Activated CD4-positive, CD25-positive, alpha-beta regulatory T cell treated with anti-CD3 and anti-CD28 coated beads, Interleukin-2, amount 50 U/mL, for 72 hours (primary cell): Measurements from ENCODE around the gene GALNT12.

Source experiments
- DNase-seq: peaks from one replicate; pipeline ENCODE4 v3.0.0; 2021

Gene GALNT12

GRCh38 chr9:98834386-98834785, 26.9 kb downstream of the GALNT12 start:
- no peak for DNase-seq

- DNase-seq: no peak
Measured at GRCh38 chr9:98836206-98836605, 28.7 kb downstream of the GALNT12 start.

GRCh38 chr9:98837516-98837915, 30.0 kb downstream of the GALNT12 start:
- no peak for DNase-seq

DNA sequence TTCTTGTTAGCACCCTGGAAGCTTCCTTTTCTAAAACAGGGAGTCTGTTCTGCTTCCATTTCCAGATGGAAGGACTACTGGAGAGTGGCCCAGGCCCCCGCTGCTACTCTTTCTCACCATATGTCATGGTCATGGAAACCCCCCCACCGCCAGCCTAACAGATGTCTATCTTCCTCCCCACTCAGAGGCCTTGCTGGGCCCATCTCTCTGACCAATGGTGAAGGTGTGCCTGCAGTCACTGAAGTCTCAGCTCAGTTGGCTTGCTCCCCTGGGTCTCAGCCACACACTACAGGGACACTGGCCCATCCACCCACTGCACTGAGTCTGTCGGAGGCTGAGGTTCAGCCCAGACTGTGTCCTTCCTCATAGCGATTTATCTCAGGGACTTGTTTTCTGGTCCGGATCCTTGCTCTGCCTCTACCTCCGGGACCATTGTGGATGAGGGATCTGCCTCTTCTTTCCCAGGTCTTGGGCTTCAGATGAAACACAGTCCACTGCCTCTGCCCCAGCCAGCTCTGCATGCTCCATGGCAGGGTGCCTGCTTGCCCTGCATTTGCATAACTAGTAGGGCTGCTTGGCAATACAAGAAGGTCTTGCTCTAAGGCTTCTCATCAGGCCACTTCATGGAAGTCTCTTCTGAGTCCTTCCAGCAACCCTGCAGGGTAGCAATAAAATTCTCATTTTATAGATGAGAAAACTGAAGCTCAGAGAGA, 30.8 kb downstream of the GALNT12 start:
- DNase-seq: no peak

GRCh38 chr9:98838868-98839565, 31.5 kb downstream of the GALNT12 start:
- no peak for DNase-seq

DNA sequence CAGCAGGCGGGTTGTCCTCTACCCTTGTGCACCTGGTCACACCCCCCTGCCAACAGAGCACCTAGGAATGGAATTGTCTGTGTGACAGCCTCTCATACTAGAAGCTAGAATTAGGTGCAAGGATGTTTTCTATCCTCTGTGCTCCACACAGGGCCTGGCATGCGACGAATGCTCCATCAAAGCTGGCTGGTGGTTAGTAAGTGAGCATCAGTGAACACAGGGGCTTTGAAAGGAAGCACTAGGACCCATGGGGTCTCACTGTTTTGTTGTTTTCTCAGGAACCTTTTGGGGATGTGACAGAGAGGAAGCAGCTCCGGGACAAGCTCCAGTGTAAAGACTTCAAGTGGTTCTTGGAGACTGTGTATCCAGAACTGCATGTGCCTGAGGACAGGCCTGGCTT, 32.3 kb downstream of the GALNT12 start:
- no peak for DNase-seq

GRCh38 chr9:98842510-98842909, 35.0 kb downstream of the GALNT12 start:
- no peak for DNase-seq

DNA sequence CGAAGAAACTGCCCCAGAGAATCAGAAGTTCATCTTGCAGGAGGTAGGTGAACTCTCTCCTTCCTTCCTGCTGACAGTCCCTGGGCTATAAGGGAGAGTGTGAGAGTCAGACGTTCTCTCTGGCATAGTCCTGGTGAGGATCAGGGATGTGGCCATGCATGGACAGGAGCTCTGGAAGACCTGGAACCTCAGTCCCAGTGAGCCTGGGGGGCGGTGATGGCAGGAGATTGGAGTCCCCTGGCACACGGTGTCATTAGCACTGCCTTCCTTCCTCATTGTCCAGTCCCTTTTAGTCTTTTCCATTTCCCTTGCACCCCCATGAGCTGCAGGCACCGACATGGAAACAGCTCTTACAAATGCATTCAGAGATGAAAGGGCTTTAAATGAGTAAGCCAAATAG, 38.6 kb downstream of the GALNT12 start:
- no peak for DNase-seq

DNA sequence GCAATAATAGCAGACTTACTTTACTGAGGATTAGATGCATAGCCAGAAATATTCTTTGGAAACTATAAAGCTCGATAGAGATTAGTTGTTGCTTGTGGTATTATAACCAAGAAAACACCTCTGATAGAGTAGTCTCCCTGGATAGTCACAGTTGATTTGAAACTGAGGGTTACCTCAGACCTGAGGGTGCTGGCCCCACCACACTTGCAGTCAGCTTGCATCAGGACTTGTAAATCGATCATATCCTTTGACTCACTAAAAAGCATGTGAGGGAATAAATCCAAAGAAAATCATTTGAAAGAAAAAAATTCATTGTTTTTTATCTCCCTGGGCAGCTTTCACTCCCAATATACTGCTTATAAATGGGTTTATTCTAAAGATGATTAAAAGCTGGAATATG, 39.4 kb downstream of the GALNT12 start:
- no peak for DNase-seq

DNA sequence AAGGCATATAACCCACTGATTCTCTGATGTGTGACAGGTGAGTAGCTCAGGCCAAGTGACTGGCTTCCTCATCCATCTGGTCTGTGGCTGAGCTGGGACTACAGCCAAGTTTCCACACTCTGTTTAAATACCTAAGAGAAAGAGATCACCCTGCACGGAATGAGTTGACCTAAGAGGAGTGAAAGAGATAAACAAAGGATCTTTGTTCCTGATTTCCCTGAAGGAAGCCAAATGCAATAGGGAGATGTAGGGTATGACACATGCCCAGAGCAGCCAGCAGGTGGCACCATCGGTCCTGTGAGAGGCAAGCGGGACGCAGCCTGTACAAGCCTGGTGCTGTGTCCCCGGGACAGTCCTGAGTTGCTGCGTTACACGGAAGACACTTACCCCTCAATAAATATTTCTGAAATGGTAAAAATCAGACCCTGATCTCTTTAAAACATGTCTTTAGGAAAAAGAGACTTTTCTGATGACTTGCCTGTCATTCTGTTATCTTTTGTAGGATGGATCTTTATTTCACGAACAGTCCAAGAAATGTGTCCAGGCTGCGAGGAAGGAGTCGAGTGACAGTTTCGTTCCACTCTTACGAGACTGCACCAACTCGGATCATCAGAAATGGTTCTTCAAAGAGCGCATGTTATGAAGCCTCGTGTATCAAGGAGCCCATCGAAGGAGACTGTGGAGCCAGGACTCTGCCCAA, 41.1 kb downstream of the GALNT12 start:
- peak; percentile 81 for DNase-seq

DNA sequence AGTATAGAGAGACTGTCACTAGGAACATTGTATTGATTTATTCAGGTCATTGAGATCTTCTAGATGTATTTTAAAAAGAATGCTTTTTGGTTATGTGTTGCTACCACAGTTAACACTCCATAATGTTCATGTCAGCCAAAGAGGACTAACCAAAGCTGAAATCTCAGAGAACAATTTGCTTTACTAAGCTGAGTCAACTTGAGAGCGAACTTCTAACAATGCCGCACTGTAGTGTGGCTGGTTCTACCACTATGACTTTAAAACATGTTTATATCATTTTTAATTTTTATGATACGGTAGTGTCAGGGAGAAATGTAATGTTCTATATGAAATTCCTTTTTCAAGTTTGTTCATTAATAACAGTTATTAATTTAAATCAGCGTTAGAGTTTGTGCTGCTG, 42.1 kb downstream of the GALNT12 start:
- no peak for DNase-seq

DNA sequence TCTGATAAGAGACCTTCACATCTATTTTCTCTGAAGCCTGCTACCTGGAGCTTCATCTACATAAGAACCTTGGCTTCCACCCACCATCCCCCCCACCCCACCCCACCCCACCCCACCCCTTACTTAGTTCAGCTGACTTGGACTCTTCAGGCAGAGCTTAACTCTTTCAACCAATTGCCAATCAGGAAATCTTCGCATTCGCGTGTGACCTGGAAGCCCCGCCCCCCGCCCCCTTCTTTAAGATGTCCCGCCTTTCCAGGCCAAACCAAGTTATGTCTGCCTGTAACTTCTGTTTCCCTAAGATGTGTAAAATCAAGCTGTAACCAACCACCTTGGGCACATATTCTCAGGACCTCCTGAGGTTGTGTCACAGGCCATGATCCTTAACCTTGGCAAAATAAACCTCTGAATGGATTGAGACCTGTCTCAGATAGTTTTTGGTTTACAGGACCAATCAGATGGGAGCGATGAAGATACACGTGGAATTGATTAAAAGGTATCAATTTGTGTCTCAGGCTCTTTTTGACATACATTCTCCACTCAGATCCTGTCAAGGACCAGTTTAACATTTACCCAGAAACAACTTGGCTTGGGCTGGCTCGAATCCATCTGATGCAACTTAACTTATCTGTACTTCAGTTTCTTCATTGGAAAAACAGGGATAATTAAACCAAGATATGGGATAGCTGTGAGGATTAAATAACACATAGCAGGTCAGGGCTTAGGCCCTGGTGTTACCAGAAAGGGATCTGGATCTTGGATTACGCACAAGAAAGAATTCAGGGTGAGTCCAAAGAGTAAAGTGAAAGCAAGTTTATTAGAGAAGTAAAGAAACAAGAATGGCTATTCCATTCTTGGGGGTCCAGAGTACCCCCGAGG, 43.6 kb downstream of the GALNT12 start:
- DNase-seq: no peak

DNA sequence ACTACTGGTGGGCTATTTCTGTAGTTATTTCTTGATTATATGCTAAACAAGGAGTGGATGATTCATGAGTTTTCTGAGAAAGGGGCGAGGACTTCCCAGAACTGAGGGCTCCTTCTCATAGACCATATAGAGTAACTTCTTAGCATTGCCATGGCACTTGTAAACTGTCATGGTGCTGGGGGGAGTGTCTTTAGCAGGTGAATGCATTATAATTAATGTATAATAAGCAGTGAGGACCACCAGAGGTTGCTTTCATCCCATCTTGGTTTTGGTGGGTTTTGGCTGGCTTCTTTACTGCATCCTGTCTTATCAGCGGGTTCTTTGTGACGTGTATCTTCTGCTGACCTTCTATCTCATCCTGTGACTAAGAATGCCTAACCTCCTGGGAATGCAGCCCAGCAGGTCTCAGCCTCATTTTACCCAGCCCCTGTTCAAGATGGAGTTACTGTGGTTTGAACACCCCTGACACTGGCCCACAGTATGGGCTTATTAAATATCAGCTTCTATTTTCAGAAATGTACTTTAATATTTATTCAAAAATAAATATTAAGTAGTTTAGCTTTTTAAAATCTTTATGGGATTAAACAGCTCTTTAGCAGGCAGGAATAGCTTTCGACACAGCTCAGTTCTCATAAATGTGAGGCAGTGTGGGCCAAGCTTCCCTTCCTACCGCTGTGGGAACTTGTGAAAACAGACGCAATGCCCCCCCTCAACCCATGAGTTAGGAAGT, 44.4 kb downstream of the GALNT12 start:
- no peak for DNase-seq

GRCh38 chr9:98852460-98852734, 44.9 kb downstream of the GALNT12 start:
- DNase-seq: no peak

DNA sequence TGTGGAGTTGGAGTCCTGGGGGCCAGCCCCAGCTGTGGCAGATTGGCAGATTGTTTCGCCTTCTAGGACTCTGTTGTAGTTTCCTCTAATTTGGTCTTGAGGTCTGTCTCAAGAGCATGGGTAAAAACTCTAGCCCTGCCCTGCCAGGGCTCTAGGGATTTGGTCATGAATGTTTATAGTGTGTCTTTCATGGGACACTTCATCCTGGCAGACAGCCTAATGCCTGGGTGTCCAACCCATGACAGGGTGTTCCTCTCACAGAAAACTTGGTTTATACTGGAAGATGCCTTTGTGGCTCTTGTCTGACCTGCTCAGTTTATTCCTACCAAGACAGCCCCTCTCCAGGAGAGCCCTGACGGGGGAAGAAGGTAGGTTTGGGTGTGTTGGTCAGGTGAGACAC, 45.5 kb downstream of the GALNT12 start:
- DNase-seq: no peak

- no peak for DNase-seq
Measured at GRCh38 chr9:98854266-98854665, 46.8 kb downstream of the GALNT12 start.

DNA sequence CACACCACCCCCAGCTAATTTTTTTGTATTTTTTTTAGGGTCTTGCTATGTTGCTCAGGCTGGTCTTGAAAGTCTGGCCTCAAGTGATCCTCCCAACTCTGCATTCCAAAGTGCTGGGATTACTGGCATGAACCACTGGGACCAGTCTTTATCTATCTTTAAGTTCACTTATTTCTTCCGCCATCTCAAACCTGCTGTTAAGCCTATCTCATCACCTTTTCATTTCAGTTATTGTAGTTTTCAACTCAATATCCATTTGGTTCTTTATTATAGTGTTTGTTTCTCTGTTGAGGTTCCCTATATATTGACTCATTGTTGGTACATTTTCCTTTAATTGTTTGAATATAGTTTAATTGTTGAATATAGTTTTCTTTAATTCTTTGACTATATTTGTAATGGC, 48.1 kb downstream of the GALNT12 start:
- DNase-seq: no peak

DNA sequence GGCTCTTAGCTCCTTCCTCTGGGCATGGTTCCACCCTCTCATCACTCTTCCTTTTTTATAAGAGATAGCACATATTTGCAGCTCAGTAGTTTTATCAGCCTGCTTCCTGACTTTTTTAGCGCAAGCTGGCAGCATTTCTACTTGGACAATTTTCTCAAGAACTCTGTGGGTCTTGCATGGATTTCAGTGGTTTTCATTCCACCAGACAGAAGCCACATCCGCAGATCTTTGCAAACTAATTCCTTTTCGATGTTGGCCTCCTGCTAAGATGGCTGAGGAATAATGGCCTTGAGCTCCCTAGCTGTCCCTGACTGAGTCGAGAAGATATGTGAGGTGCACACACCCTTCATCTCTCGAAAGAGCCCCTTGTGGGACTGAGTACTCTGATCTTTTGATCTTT, 49.5 kb downstream of the GALNT12 start:
- DNase-seq: no peak

DNA sequence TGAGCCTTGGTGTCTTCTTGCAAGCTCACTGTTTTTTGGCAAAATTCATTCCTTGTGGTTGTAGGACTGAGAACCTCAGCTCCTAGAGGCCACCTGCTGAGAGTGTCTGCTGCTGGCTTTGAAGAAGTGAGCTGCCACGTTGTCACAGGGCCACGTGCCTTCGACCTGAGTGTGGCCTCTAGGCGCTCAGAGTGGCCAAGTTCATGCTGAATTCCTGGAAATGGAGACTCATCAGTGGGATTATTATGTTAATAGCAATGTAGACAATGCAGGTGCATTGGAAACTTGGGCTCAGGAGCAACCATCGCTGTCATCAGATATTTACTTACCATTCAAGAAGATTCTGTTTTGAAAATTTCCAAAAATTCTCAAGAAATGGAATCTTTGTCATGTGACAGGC, 52.5 kb downstream of the GALNT12 start:
- no peak for DNase-seq

- DNase-seq: no peak
Measured at GRCh38 chr9:98860871-98861293, 53.4 kb downstream of the GALNT12 start.

DNA sequence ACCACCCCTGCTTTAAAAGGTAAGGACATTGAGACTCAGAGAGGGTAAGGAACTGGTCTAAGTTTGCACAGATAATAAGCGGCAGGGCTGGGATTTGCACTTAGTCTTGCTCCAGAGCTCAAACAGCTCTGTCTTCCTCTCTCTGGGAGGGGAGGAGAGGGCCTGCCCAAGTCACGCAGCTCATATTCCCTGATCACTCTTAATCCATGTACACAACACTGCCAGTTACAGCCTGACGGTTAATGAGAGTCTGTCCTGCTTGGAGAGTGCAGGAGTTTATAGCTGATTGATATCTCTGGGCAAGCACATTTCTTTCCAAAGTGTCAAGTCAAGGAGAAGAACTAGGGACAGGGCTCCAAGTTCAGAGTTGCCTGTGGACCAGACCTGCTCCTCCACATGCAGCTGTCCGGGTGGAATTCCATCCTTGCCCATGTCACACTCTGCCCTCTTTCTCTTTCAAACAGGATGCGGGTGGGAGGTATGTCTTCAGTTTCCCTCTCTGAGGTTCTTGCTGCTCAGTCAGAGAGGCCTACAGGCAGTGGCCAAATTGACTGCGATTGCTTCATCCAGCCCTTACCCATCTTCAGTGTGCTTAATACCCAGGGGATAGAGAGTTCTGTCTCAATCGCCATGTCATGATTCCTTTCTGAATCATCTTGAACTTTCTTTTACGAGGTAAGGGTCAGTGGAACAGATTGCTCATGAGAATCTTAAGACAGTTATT, 54.5 kb downstream of the GALNT12 start:
- no peak for DNase-seq

GRCh38 chr9:98862936-98863335, 55.5 kb downstream of the GALNT12 start:
- no peak for DNase-seq
